Thyroid gland (tissue), 4 donors: ENCODE data around the gene MRPL4. TPM values are rescaled to one million over a fixed set of nuclear protein-coding genes. Genes with fewer than 3 reads are reported as not detected.
"Not testable (repeated sequence)": the region's sequence is repeated elsewhere in the genome, so short reads cannot be mapped to it uniquely, and the experiment has no call there.

ENCODE experiments used
- DNase-seq, 2 donors: peaks; one replicate each; pipeline ENCODE4 v3.0.0-alpha.2; 2019
- H3K27ac ChIP-seq, 3 donors: fragments of 200-600 bp; sonication (generic); 1 replicate in 2 of 3; 2 replicates in 1 of 3; pipeline ENCODE4 v1.5.1; 2016 to 2019; ENCODE audit warnings: mild to moderate bottlenecking in 1 of 3, moderate library complexity in 1 of 3
- H3K27me3 ChIP-seq: fragments of 200-600 bp; sonication (generic); one replicate; pipeline ENCODE4 v1.5.1; 2019
- H3K36me3 ChIP-seq, 2 donors: fragments of 200-600 bp; sonication (generic); one replicate each; pipeline ENCODE4 v1.5.1; 2016 to 2019
- H3K4me1 ChIP-seq, 2 donors: fragments of 200-600 bp; sonication (generic); one replicate each; pipeline ENCODE4 v1.5.1; 2017 to 2019
- H3K4me3 ChIP-seq, 3 donors: fragments of 200-600 bp; sonication (generic); replicated peaks in 1 of 3; 1 replicate in 2 of 3; 2 replicates in 1 of 3; pipeline ENCODE4 v1.5.1; 2016; ENCODE audit warnings: mild to moderate bottlenecking in 1 of 3
- H3K9me3 ChIP-seq: fragments of 200-600 bp; sonication (generic); one replicate; pipeline ENCODE4 v1.5.1; 2017
- POLR2A ChIP-seq, 2 donors: fragments of 450-650 bp; IDR thresholded peaks; one replicate each; pipeline ENCODE4 v1.6.1; 2017; ENCODE audit warnings: antibody characterized with exemption in 2 of 2, mild to moderate bottlenecking in 2 of 2, moderate library complexity in 1 of 2
- WGBS, 2 donors: methylation state at CpG; one replicate each; pipeline ENCODE4 v1.1.5; 2017; 5-methylcytosine and 5-hydroxymethylcytosine counted together
- intact Hi-C: fragments of 100-400 bp; cut with DNase I; formaldehyde crosslinking; loops from one replicate; pipeline ENCODE4 v1.15.1; 2023
- total RNA-seq, 4 donors: library from RNA; depleted of rRNA; stranded (reverse); fragments of >200 nt; gene quantifications; one replicate each; pipeline ENCODE4 v1.2.3, GENCODE V29; 2016
- TF ChIP-seq, protein P1 (sequence below), 6 experiments: fragments of 200-600 bp in 3 of 6; fragments of 450-650 bp in 3 of 6; sonication (generic) in 3 of 6; IDR thresholded peaks; one replicate each; pipeline ENCODE4 v1.5.1; 2016 to 2019; ENCODE audit warnings: antibody characterized with exemption in 6 of 6, mild to moderate bottlenecking in 2 of 6, inconsistent platforms in 1 of 6, moderate library complexity in 1 of 6

MRPL4 gene
- total RNA-seq, 4 donors from 2014 or later: 36.1 to 81.7 (median 54.9) TPM

- no peak overlapping the region for H3K27ac ChIP-seq
- H3K9me3 ChIP-seq: no peaks in the 10 kb centered on the region
- no peaks in the 10 kb centered on the region for H3K27me3 ChIP-seq
- no peaks in the 10 kb centered on the region for H3K36me3 ChIP-seq
- DNase-seq: no peak
- peaks cover 9 to 12% of the 10 kb centered on the region in 2 donors for H3K4me1 ChIP-seq
- WGBS, 2 donors: 83 to 86% methylated on average over 4 of the region's 4 CpGs
- no peak for TF ChIP-seq POLR2A (IDR thresholded peaks at IDR 0.05)
- TF ChIP-seq, protein P1, sequence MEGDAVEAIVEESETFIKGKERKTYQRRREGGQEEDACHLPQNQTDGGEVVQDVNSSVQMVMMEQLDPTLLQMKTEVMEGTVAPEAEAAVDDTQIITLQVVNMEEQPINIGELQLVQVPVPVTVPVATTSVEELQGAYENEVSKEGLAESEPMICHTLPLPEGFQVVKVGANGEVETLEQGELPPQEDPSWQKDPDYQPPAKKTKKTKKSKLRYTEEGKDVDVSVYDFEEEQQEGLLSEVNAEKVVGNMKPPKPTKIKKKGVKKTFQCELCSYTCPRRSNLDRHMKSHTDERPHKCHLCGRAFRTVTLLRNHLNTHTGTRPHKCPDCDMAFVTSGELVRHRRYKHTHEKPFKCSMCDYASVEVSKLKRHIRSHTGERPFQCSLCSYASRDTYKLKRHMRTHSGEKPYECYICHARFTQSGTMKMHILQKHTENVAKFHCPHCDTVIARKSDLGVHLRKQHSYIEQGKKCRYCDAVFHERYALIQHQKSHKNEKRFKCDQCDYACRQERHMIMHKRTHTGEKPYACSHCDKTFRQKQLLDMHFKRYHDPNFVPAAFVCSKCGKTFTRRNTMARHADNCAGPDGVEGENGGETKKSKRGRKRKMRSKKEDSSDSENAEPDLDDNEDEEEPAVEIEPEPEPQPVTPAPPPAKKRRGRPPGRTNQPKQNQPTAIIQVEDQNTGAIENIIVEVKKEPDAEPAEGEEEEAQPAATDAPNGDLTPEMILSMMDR (IDR thresholded peaks at IDR 0.05): no peak
- H3K4me3 ChIP-seq: no peak overlapping the region
- intact Hi-C loops: no loop called here
These were observed 18.1 kb upstream of the MRPL4 start for GRCh38 chr19:10233946-10234345.

GRCh38 chr19:10235003-10235402 lies 17.0 kb upstream of the MRPL4 start:
- TF ChIP-seq, protein P1 (IDR thresholded peaks at IDR 0.05): no peak
- TF ChIP-seq POLR2A (IDR thresholded peaks at IDR 0.05): no peak

DNA sequence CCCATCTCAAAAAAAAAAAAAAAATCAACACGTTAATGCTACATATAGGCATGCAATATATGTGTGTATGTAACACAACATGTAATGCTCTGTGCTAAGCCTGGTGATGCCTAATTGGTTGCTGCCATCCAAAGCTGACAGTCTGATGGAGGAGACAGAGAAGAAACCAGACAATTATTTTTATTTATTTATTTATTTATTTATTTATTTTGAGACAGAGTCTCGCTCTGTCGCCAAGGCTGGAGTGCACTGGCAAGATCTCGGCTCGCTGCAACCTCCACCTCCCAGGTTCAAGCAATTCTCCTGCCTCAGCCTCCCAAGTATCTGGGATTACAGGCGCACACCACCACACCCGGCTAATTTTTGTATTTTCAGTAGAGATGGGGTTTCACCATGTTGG lies 16.6 kb upstream of the MRPL4 start:
- WGBS, 2 donors: 96 to 97% methylated on average over 7 of the region's 7 CpGs
- peak overlapping the region in 1 of 3 donors; percentile 46 for H3K27ac ChIP-seq
- not testable (repeated sequence) for H3K9me3 ChIP-seq

More at GRCh38 chr19:10235003-10235402, 17.0 kb upstream of the MRPL4 start:
- Histone ChIP-seq H3K9me3 (no peaks in the 10 kb centered on the region), H3K4me1 (peaks cover 7 to 10% of the 10 kb centered on the region in 2 donors), H3K36me3 (no peaks in the 10 kb centered on the region), H3K4me3 (no peak overlapping the region), H3K27ac (no peak overlapping the region), H3K27me3 (no peaks in the 10 kb centered on the region)
- intact Hi-C loops: no loop called here
- no peak for DNase-seq
- WGBS, 2 donors: 63 to 74% methylated on average over 4 of the region's 4 CpGs

GRCh38 chr19:10237702-10238101 lies 14.3 kb upstream of the MRPL4 start:
- TF ChIP-seq, protein P1 (IDR thresholded peaks at IDR 0.05): no peak
- no peak for TF ChIP-seq POLR2A (IDR thresholded peaks at IDR 0.05)
- 81 to 90% methylated on average over 6 of the region's 6 CpGs for WGBS, 2 donors
- intact Hi-C loops: no loop called here
- Histone ChIP-seq H3K4me1 (no peaks in the 10 kb centered on the region), H3K27me3 (no peaks in the 10 kb centered on the region), H3K4me3 (no peak overlapping the region), H3K9me3 (no peaks in the 10 kb centered on the region), H3K36me3 (no peaks in the 10 kb centered on the region), H3K27ac (no peak overlapping the region)
- DNase-seq: no peak

More for the DNA sequence above, 16.6 kb upstream of the MRPL4 start:
- DNase-seq, H3K4me3 ChIP-seq, H3K27me3 ChIP-seq, intact Hi-C loops, H3K4me1 ChIP-seq, H3K36me3 ChIP-seq: not testable (repeated sequence)

GRCh38 chr19:10238172-10238783 lies 13.7 kb upstream of the MRPL4 start:
- 78 to 81% methylated on average over 9 to 12 of the region's 12 CpGs for WGBS, 2 donors
- H3K36me3 ChIP-seq: no peaks in the 10 kb centered on the region
- no peaks in the 10 kb centered on the region for H3K4me1 ChIP-seq
- no peak overlapping the region for H3K4me3 ChIP-seq
- TF ChIP-seq POLR2A (IDR thresholded peaks at IDR 0.05): no peak
- TF ChIP-seq, protein P1 (IDR thresholded peaks at IDR 0.05): no peak
- intact Hi-C loops: no loop called here
- H3K27ac ChIP-seq: no peak overlapping the region
- no peak for DNase-seq
- no peaks in the 10 kb centered on the region for H3K9me3 ChIP-seq
- H3K27me3 ChIP-seq: no peaks in the 10 kb centered on the region

GRCh38 chr19:10241826-10242449 lies 10.1 kb upstream of the MRPL4 start:
- 92 to 96% methylated on average over 11 of the region's 11 CpGs for WGBS, 2 donors
- H3K36me3 ChIP-seq, H3K4me3 ChIP-seq, H3K27ac ChIP-seq, H3K4me1 ChIP-seq, DNase-seq, H3K9me3 ChIP-seq, H3K27me3 ChIP-seq, intact Hi-C loops: not testable (repeated sequence)
